ENCODE data around the gene ENHO. TPM values are rescaled to one million over a fixed set of nuclear protein-coding genes. Genes with fewer than 3 reads are reported as not detected.

The ENHO gene
- total and polyA plus RNA-seq, 7 donors: 0.20 to 1.2 (median 0.37) TPM; not detected in 1

DNA sequence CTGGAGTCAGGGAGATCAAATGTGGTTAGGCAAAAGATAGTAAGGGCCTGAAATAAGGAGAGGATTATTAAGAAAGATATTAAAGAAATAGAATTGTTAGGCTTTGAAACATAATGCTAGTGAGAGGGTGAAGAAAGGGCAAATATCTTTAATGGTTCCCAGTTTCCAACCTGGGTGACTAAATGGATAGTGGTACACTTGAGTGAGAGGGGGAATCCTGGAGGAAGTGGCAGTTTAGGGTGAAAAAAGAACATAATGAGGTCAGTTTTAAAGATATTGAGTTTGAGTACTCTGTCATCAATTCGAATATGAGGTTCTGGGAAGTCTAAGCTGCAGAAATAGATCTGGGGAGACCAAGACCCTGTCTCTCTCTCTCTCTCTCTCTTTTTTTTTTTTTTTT lies 45.2 kb downstream of the ENHO start:
- Histone ChIP-seq H3K27ac (no peak overlapping the region), H3K9me3 (no peaks in the 10 kb centered on the region), H3K4me3 (no peak overlapping the region), H3K4me1 (no peaks in the 10 kb centered on the region), H3K27me3 (ENCODE audit: insufficient read depth in 3 of 3, low read length in 2 of 3) (no peaks in the 10 kb centered on the region), H3K36me3 (ENCODE audit: insufficient read depth in 1 of 2, low read depth in 1 of 2) (no peaks in the 10 kb centered on the region)
- no peak for DNase-seq
- intact Hi-C loops (cut with DNase I): no loop called here
- no peak for ATAC-seq
- TF ChIP-seq, protein P1, sequence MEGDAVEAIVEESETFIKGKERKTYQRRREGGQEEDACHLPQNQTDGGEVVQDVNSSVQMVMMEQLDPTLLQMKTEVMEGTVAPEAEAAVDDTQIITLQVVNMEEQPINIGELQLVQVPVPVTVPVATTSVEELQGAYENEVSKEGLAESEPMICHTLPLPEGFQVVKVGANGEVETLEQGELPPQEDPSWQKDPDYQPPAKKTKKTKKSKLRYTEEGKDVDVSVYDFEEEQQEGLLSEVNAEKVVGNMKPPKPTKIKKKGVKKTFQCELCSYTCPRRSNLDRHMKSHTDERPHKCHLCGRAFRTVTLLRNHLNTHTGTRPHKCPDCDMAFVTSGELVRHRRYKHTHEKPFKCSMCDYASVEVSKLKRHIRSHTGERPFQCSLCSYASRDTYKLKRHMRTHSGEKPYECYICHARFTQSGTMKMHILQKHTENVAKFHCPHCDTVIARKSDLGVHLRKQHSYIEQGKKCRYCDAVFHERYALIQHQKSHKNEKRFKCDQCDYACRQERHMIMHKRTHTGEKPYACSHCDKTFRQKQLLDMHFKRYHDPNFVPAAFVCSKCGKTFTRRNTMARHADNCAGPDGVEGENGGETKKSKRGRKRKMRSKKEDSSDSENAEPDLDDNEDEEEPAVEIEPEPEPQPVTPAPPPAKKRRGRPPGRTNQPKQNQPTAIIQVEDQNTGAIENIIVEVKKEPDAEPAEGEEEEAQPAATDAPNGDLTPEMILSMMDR (IDR thresholded peaks at IDR 0.05): no peak
- WGBS, 3 donors: 73 to 91% (median 86%) methylated on average over 1 of the region's 1 CpG

DNA sequence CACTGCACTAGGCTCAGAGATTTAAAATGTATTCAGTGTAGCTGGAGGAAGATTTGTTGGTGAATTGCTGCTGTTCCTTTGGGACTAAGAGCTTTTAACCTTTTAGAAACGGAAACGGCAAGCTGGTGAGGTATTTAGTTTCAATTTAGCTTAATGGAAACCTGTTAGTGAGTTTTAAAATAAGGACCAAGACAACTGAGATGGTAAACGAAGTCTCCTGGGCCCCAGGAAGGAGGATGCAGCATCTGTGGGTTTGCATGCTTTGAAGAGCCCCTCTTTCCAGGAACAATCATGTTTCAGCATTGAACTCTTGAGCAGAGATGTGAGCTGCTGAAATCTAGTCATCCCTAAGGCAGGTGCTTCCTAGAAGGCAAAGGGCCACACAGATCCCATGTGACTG lies 47.7 kb downstream of the ENHO start:
- DNase-seq: no peak
- H3K36me3 ChIP-seq (ENCODE audit: insufficient read depth in 1 of 2, low read depth in 1 of 2): no peaks in the 10 kb centered on the region
- 23 to 29% (median 24%) methylated on average over 3 of the region's 3 CpGs for WGBS, 3 donors
- no peaks in the 10 kb centered on the region for H3K9me3 ChIP-seq
- ATAC-seq: no peak
- H3K27ac ChIP-seq: no peak overlapping the region
- intact Hi-C loops (cut with DNase I): no loop called here
- H3K4me3 ChIP-seq: no peak overlapping the region
- TF ChIP-seq, protein P1 (IDR thresholded peaks at IDR 0.05): no peak
- no peaks in the 10 kb centered on the region for H3K4me1 ChIP-seq
- H3K27me3 ChIP-seq (ENCODE audit: insufficient read depth in 3 of 3, low read length in 2 of 3): no peaks in the 10 kb centered on the region

Other genes with a start within 250 kb of the ENHO start
- 1 to 10 TPM in 1 of 4 donors, under 1 TPM in 3; 0.37 to 1.6 (median 0.52) TPM for gene KIF24, start 193.7 kb downstream of the ENHO start, total RNA-seq
- under 1 TPM; 0.10 to 0.57 (median 0.18) TPM for gene KIF24, start 193.7 kb downstream of the ENHO start, polyA plus RNA-seq
- gene NUDT2, start 193.4 kb downstream of the ENHO start, total RNA-seq: 10 to 100 TPM; 14.7 to 19.7 (median 16.4) TPM
- gene NUDT2, start 193.4 kb downstream of the ENHO start, polyA plus RNA-seq: 10 to 100 TPM; 19.6 to 31.0 (median 28.3) TPM
- 10 to 100 TPM; 16.3 to 34.1 (median 25.1) TPM for gene MYORG, start 146.1 kb downstream of the ENHO start, total RNA-seq
- gene MYORG, start 146.1 kb downstream of the ENHO start, polyA plus RNA-seq: 10 to 100 TPM in 2 of 3 donors, 1 to 10 TPM in 1; 6.3 to 50.7 (median 38.6) TPM
- 10 to 100 TPM; 34.5 to 84.0 (median 38.5) TPM for gene FAM219A, start 64.4 kb downstream of the ENHO start, total RNA-seq
- 10 to 100 TPM; 25.4 to 99.4 (median 27.3) TPM for gene FAM219A, start 64.4 kb downstream of the ENHO start, polyA plus RNA-seq
- under 1 TPM in 1 of 4 donors, not detected in 3; 0.19 TPM for gene DNAI1, start 64.2 kb downstream of the ENHO start, total RNA-seq
- gene DNAI1, start 64.2 kb downstream of the ENHO start, polyA plus RNA-seq: under 1 TPM; 0.04 to 0.70 (median 0.34) TPM
- gene CNTFR, start 66.7 kb upstream of the ENHO start, total RNA-seq: 10 to 100 TPM; 32.3 to 85.1 (median 54.7) TPM
- 10 to 100 TPM; 59.9 to 97.4 (median 64.4) TPM for gene CNTFR, start 66.7 kb upstream of the ENHO start, polyA plus RNA-seq
- gene RPP25L, start 89.1 kb upstream of the ENHO start, total RNA-seq: 10 to 100 TPM; 63.1 to 84.7 (median 68.3) TPM
- 100 to 1,000 TPM in 1 of 3 donors, 10 to 100 TPM in 2; 58.5 to 124 (median 70.1) TPM for gene RPP25L, start 89.1 kb upstream of the ENHO start, polyA plus RNA-seq
- gene DCTN3, start 97.5 kb upstream of the ENHO start, total RNA-seq: 100 to 1,000 TPM in 2 of 4 donors, 10 to 100 TPM in 2; 79.4 to 109 (median 93.8) TPM
- 10 to 100 TPM; 52.7 to 96.5 (median 95.8) TPM for gene DCTN3, start 97.5 kb upstream of the ENHO start, polyA plus RNA-seq
- gene ARID3C, start 106.1 kb upstream of the ENHO start, total RNA-seq: under 1 TPM in 1 of 4 donors, not detected in 3; 0.16 TPM
- gene ARID3C, start 106.1 kb upstream of the ENHO start, polyA plus RNA-seq: not detected
- 10 to 100 TPM; 13.0 to 16.5 (median 13.8) TPM for gene SIGMAR1, start 114.8 kb upstream of the ENHO start, total RNA-seq
- 10 to 100 TPM; 13.8 to 50.1 (median 20.1) TPM for gene SIGMAR1, start 114.8 kb upstream of the ENHO start, polyA plus RNA-seq
- 10 to 100 TPM; 16.5 to 40.6 (median 27.1) TPM for gene GALT, start 123.7 kb upstream of the ENHO start, total RNA-seq
- 10 to 100 TPM in 2 of 3 donors, 1 to 10 TPM in 1; 9.5 to 17.7 (median 15.7) TPM for gene GALT, start 123.7 kb upstream of the ENHO start, polyA plus RNA-seq
- gene IL11RA, start 129.2 kb upstream of the ENHO start, total RNA-seq: 10 to 100 TPM in 3 of 4 donors, 1 to 10 TPM in 1; 7.7 to 20.1 (median 11.4) TPM
- 10 to 100 TPM in 2 of 3 donors, 1 to 10 TPM in 1; 8.8 to 12.4 (median 12.3) TPM for gene IL11RA, start 129.2 kb upstream of the ENHO start, polyA plus RNA-seq
- under 1 TPM in 2 of 4 donors, not detected in 2; 0.25 to 0.50 TPM for gene CCL27, start 139.7 kb upstream of the ENHO start, total RNA-seq
- under 1 TPM; 0.14 to 0.31 (median 0.21) TPM for gene CCL27, start 139.7 kb upstream of the ENHO start, polyA plus RNA-seq
- gene CCL19, start 168.3 kb upstream of the ENHO start, total RNA-seq: not detected
- gene CCL19, start 168.3 kb upstream of the ENHO start, polyA plus RNA-seq: under 1 TPM in 2 of 3 donors, not detected in 1; 0.23 to 0.31 TPM
- gene CCL21, start 187.1 kb upstream of the ENHO start, total RNA-seq: 1 to 10 TPM; 1.3 to 3.8 (median 3.2) TPM
- gene CCL21, start 187.1 kb upstream of the ENHO start, polyA plus RNA-seq: 1 to 10 TPM; 2.2 to 3.1 (median 2.4) TPM